Activated B cell treated with CpG ODN at 0.5 μM for 24 hours (primary cell): Measurements from ENCODE around the gene SLC10A4. TPM values are rescaled to one million over a fixed set of nuclear protein-coding genes. Genes with fewer than 3 reads are reported as not detected.

Experiments used
- ATAC-seq: fragments of 200-7000 bp; cut with Tn5 transposase; one replicate; pipeline ENCODE4 v1.10.0; 2021; ENCODE audit warnings: low read depth, mild to moderate bottlenecking, moderate library complexity
- CTCF ChIA-PET: fragments of 350-600 bp; sonication (Branson Sonifier 250); formaldehyde crosslinking; loops from one replicate; lab custom pipeline; 2021; ENCODE audit warnings: antibody characterized with exemption; lab: Charles Lee
- POLR2A ChIA-PET: fragments of 350-600 bp; sonication (Branson Sonifier 250); formaldehyde crosslinking; loops from one replicate; lab custom pipeline; 2021; ENCODE audit warnings: antibody characterized with exemption; lab: Charles Lee
- DNase-seq: peaks from one replicate; pipeline ENCODE4 v3.0.0; 2022
- H3K27ac Mint-ChIP-seq: one replicate; pipeline ENCODE4 v1.8.0; 2020; ENCODE audit warnings: mixed read lengths
- H3K27me3 Mint-ChIP-seq: one replicate; pipeline ENCODE4 v1.8.0; 2021; ENCODE audit warnings: mixed read lengths
- H3K36me3 Mint-ChIP-seq: one replicate; pipeline ENCODE4 v1.8.0; 2021; ENCODE audit warnings: low read depth, mixed read lengths
- H3K4me1 Mint-ChIP-seq: one replicate; pipeline ENCODE4 v1.8.0; 2021; ENCODE audit warnings: mixed read lengths
- H3K4me3 Mint-ChIP-seq: one replicate; pipeline ENCODE4 v1.8.0; 2020; ENCODE audit warnings: mild to moderate bottlenecking, mixed read lengths
- H3K9me3 Mint-ChIP-seq: one replicate; pipeline ENCODE4 v1.8.0; 2020; ENCODE audit warnings: mixed read lengths
- CTCF ChIP-seq: fragments of 200-600 bp; IDR thresholded peaks from one replicate; pipeline ENCODE4 v1.8.0; 2022; ENCODE audit warnings: antibody characterized with exemption, mild to moderate bottlenecking
- intact Hi-C: fragments of 100-400 bp; cut with micrococcal nuclease; formaldehyde crosslinking; loops from one replicate; pipeline ENCODE4 v1.15.1; 2024
- total RNA-seq: library from RNA; stranded (reverse); gene quantifications from 2 replicates; pipeline ENCODE4 v1.2.3, GENCODE V29; 2022

The SLC10A4 gene
- total RNA-seq, 1 donor from 2014 or later: not detected

- no peaks in the 10 kb centered on the region for H3K9me3 Mint-ChIP-seq
- H3K27ac Mint-ChIP-seq: no peak overlapping the region
- no peak overlapping the region for H3K4me3 Mint-ChIP-seq
- H3K27me3 Mint-ChIP-seq: no peaks in the 10 kb centered on the region
- peaks cover 60% of the 10 kb centered on the region for H3K36me3 Mint-ChIP-seq
- intact Hi-C loops: no loop called here
- TF ChIP-seq CTCF: no peak
- no peak for ATAC-seq
- no peak for DNase-seq
- H3K4me1 Mint-ChIP-seq: no peaks in the 10 kb centered on the region
- ChIA-PET CTCF (no interaction called here), POLR2A (no interaction called here)
Observed at GRCh38 chr4:48503233-48504025, 20.3 kb downstream of the SLC10A4 start.

GRCh38 chr4:48504026-48504330 lies 20.8 kb downstream of the SLC10A4 start:
- Mint-ChIP-seq H3K4me1 (no peaks in the 10 kb centered on the region), H3K9me3 (no peaks in the 10 kb centered on the region), H3K4me3 (no peak overlapping the region), H3K36me3 (peaks cover 61% of the 10 kb centered on the region), H3K27me3 (no peaks in the 10 kb centered on the region), H3K27ac (no peak overlapping the region)
- DNase-seq (no peak), ATAC-seq (no peak)
- intact Hi-C loops: no loop called here
- no peak for TF ChIP-seq CTCF
- POLR2A ChIA-PET: no interaction called here
- CTCF ChIA-PET: no interaction called here

GRCh38 chr4:48504352-48504751 lies 21.2 kb downstream of the SLC10A4 start:
- CTCF ChIA-PET: no interaction called here
- Mint-ChIP-seq H3K4me1 (no peaks in the 10 kb centered on the region), H3K27me3 (no peaks in the 10 kb centered on the region), H3K27ac (no peak overlapping the region), H3K9me3 (no peaks in the 10 kb centered on the region), H3K4me3 (no peak overlapping the region), H3K36me3 (peaks cover 61% of the 10 kb centered on the region)
- ATAC-seq: no peak
- intact Hi-C loops: no loop called here
- TF ChIP-seq CTCF: no peak
- POLR2A ChIA-PET: no interaction called here
- no peak for DNase-seq

GRCh38 chr4:48506716-48507115 lies 23.6 kb downstream of the SLC10A4 start:
- Mint-ChIP-seq H3K4me3 (no peak overlapping the region), H3K9me3 (no peaks in the 10 kb centered on the region), H3K4me1 (no peaks in the 10 kb centered on the region), H3K36me3 (peaks cover 64% of the 10 kb centered on the region), H3K27ac (no peak overlapping the region), H3K27me3 (no peaks in the 10 kb centered on the region)
- TF ChIP-seq CTCF: no peak
- CTCF ChIA-PET: no interaction called here
- no peak for DNase-seq
- intact Hi-C loops: loop anchor here (5.0 kb wide), 1 partner anchor 41 kb away; no protein-coding TSS in a partner anchor
- ATAC-seq: no peak
- POLR2A ChIA-PET: no interaction called here

- intact Hi-C loops: loop anchor here (5.0 kb wide), 1 partner anchor 38 kb away; no protein-coding TSS in a partner anchor
- no peaks in the 10 kb centered on the region for H3K9me3 Mint-ChIP-seq
- no peaks in the 10 kb centered on the region for H3K4me1 Mint-ChIP-seq
- POLR2A ChIA-PET: no interaction called here
- no peaks in the 10 kb centered on the region for H3K27me3 Mint-ChIP-seq
- no peak overlapping the region for H3K4me3 Mint-ChIP-seq
- ATAC-seq (no peak), DNase-seq (no peak)
- peaks cover 74% of the 10 kb centered on the region for H3K36me3 Mint-ChIP-seq
- H3K27ac Mint-ChIP-seq: no peak overlapping the region
- no peak for TF ChIP-seq CTCF
- CTCF ChIA-PET: no interaction called here
Observed at GRCh38 chr4:48509543-48509942, 26.4 kb downstream of the SLC10A4 start.
